Measurements from ENCODE around the gene NKX2-3.

NKX2-3 gene

DNA sequence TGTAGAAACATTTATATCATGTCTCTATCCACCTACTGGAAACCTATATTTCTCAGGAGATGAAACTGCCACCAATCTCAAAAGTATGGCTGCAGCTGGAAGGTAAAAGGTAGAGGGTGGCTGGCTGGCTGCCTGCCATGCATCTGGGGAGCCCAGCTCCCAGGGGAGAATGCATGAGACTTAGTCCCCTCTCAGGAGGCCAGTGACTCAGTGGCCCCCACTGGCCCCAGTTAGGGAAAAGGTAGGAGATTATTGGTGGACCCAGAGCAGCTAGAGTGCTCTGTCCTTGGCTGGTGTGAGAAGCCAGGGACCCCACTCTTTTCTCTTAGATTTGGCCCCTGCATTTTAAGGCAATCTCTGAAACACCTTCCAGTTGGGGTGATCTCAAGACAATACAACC is 6.8 kb upstream of the NKX2-3 start:
- in situ Hi-C loops (cut with MboI; ENCODE audit: low sequenced_read_pairs), result no loop called here

DNA sequence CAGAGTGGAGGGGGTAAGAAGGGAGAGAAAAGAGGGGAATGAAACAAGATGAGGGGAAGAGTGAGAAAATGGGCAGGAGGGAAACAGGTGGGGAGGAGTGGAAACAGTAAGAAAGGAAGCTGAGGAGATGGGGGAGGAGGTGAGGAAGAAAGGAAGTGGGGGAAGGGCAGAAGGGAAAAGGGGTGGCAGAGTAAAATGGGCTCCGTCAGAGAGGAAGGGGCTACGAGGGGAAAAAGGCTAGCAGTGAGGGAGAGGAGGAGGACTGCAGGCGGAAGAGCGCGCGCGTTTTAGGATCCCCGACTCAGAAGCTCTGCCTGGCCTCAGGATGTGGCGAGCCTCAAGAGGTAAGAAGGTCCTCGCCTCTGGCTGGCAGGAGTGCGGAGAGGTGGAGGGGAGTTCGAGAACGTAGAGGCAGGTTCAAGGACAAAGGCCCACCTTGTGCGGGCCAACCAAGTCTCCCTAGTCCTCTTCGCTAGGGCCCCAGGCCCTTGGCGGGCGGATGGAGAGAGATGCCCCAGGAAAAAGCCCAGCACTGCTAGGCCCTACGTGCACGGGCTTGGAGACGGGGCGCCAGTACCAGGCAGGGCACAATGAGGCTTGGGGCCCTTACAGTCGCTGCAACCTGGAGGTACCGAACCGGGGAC is 5.8 kb upstream of the NKX2-3 start:
- in situ Hi-C loops (cut with MboI; ENCODE audit: low sequenced_read_pairs), result no loop called here

DNA sequence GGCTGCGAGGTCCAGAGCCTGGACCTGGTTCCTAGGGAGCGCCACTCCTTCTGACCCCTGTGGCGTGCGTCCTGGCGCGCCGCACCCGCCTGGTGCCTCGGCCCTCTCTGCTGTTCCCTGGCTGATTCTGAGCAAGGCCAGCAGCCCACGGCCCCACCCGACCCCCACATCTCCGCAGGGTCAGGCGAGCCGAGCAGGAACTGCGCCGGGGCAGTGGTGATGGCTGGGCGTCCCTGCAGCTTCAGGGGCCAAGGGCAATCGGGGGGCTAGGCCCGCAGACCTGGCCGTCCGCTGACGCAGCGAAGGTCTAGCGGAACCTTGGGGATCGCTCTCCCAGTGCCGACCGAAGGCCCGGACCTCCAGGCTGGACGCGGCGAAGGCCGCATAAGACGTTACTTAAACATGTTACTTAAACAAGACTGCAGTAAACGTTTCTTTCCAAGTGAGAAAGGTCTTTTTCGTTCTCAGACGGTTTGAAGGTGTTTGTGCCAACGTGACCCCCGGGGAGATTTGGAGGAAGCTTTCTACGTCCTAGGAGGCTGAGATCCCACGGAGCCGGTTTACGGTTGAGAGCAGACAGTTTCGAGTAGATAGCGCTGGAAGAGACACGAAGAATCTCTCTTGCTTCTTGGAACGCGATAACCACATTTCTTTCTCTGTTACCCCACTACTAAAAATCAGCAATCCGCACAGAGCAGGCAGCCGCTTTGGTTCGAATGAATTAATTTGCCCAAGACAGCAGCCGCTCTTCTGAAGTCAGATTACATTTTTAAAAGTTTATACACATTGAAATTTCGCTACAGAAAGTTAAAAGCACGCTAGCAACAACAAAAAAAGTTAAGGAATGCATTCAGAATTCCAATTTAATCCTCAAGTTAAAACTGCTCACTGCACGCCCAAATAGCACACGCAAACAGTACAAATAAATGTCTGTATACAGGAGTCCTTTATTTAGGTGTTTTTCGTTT is 4.9 kb upstream of the NKX2-3 start:
- in situ Hi-C loops (cut with MboI; ENCODE audit: low sequenced_read_pairs), result no loop called here

DNA sequence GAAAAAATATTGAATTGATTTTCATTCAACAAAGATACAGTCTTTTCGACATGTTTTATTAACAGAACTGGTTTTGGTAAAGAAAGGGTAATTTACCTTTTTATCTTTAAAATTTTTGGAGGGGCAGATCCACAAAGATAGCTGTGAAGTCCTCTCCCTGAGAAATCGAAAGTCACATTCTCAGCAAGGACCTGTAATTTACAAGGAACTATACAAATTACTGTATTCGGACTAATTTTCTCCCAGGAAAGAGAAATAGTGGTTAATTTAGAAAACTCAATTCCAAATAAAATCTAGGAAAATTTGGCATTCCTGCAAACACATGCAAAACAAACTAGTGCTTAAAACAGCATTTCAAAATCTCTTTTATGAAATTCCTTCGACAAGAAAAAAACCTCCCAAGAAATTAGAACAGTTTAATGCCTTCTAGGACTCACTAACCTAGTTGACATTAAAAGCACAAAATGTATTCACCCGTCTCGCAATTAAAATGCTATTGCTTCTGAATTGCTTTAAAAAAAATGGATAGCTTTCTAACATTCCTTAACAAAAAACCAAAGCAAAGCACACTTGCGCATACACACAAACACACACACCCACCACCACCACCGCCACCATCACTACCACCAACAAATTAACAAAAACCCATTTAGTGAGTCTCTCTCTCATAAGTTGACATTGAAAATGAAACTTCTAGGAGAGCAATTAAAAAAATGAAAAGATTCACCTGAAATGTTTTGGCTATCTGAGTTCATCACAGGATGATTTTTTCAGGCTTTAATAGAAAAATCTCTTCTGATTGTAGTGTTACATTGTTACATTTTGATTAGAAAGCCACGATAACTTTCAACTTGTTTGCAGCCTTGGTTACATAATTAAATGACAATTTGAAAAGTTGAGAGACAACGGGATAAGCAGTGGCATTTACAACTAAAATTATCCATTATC is 4.0 kb upstream of the NKX2-3 start:
- in situ Hi-C loops (cut with MboI; ENCODE audit: low sequenced_read_pairs), result no loop called here

DNA sequence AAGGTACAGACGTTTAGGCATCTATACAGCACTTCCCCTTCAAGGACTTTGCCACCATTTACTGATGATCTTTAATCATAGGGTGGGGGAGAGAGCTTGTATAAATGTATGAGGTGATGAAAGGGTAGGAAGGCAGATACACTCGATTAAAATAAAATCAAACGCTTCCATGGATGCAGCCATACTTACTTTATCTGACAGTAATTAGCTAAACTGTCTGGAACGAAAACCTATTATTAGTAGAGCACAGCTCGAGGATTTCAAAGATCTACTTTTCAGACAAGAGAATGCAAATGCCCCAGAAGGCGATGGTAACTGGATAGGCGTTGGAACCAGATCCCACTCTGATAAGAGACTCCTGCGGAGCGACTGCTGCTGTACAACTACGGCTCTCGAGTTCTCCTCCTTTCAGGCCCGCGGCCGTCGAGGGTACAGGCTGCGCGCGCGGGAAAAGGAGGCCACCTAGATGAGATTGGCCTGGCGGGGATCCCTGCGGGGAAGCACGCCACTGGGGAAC is 3.1 kb upstream of the NKX2-3 start:
- in situ Hi-C loops (cut with MboI; ENCODE audit: low sequenced_read_pairs), result no loop called here

DNA sequence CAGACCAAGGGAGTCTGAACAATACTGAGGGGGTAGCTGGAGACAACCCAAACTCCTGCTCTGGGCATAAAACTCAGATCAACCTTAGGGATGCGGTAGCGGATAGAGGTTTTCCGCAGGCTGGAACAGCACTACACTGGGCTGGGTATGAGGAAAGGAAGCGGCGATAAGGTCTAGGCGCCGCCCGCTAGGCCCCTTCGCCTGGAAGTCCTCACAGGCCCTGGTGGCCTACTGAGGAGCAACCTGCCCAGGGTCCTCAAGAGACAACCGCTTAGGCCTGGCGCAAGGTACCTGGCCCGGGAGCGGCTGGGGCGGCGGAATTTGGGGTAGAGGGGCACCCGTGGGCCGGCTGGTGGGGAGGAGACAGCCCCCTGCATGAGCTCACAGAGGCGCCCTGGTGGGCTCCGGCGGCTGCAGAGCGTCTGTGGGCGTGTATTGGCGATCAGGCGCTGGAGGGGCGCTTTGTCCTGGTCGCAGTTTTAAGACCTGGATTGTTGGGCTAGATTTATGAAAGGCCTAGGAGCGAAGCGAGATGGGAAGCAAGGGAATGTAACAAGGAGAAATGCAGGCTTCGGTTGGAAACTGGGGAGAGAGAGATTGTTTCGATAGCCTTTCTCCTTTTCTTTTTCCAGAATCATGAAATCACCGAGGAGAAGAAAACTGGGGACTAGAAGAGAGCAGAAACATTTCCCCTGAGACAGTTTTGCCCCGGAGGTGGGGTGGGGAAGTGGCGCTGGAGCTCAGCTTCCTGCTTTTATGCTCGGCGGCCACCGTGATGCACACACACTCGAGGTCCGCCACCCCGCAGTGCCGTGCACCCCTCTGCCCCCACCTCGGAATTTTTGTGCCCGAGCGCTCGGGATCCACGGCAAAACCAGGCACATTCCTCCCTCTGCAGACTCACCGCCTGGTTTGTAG is 2.4 kb upstream of the NKX2-3 start:
- in situ Hi-C loops (cut with MboI; ENCODE audit: low sequenced_read_pairs), result no loop called here

DNA sequence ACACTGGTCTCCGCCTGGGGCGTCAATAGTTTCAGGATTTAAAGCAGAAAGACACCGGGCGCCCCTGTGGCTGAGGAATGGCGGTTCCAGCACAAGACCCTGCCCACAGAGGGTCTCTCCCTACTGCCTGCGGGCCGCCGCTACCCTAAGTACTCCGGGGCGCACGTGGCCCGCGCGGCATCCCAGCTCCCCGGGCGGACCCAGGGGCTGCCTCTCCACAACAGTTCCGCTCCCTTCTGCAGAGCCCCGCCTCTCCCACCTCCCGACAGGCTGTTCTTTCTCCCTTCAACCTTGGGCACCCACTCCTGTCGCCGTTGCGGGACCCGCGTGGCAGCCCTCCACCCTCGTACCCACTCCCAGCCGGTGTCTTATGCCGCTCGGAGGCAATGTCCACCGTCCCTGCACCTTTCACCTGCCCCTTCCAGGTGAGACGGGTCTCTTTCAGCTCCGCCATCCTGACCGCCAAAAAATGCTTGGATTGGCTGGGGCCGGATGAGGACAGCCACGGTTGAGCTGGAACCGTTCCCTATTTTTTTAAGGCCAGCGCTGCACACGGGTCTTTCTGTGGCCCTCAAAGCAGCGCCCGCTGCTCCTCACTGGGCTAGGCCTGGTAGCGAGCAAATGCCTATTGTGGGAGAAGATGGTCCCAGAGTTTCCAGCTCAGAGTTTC is 1.6 kb upstream of the NKX2-3 start:
- in situ Hi-C loops (cut with MboI; ENCODE audit: low sequenced_read_pairs), result no loop called here

DNA sequence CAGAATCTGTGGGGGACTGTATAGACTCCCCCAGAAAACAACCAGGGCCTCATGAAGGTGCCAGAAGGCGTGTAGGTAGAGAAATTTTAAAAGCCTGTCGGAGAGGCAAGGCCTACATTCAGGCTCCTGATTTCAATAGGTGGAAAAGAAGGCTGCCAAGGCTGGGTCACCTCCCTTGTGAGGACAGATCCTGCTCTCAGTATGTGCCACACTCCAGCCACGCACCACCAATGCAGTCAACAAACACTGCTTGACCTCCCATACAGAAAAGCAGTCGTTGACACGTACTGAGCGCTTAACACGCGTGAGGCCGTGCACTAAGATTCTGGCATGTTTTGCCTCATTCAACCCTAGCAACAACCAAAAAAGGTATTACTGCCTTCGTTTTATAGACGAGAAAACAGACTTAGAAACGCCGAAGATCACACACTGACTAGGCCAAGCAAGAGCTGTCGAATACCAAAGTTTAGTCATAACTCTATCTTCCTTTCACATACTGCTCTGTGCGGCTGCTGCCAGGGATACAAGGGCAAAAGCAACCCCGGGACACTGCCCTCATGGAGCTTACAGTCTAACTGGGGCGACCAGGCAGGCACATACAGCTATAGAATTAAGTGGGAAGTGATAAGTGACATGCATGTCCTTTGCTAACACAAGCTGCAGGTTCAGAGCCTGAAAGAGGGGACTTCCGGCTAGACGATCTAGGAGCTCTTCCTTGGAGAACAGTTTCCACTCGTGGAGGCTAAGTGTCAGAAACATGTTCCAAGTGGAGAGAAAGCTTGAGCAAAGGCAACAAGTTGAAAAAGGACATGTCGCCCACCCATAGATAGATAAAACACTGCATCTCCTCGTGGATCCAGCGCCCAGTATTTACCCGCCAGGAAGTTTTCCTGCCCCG is 797 bp upstream of the NKX2-3 start:
- in situ Hi-C loops (cut with MboI; ENCODE audit: low sequenced_read_pairs), result no loop called here

DNA sequence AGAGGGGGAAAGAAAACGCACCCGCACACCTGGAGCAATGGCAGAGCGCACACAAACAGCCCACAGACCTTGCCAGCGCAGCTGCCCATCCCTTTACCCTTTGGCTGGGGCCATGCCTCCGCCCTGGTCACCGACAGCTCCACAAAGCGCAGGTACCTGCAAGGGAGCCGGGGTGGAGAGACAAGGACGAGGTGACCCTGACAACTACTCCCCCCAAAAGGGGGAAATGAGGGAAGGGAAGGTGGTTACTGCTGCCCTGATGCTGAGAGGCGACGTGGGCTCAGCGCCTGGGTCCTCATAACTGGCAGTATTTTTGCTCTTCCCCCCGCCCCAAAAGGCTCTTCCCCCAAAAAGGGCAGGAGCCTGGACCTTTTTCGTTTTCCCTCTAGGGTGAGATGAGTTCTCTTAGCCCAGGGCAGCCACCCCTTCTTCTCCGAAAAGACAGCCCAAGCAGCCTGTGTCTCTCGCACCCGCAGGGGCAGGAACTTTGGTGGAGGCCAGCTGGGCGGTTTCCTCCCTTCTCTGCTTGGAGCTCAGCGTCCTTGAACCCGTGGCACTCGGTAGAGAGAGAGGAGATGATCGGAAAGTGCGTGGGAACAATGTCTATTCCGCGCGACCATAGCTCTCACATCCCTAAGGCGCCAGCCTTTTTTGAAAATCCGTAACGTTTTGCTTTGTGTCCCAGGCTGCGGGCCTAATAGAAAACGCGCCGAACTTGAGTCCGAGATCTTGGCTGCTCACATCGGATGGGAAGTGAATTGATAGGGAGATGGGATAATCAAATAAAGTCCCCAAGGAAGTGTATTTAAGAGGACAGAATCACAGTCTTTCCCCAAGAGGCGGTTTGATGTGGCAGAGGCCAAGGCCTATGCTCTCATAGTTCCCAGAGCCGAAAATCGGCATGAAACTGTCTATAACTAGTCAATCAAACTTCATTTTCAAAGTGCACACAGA is 1.0 kb downstream of the NKX2-3 start:
- in situ Hi-C loops (cut with MboI; ENCODE audit: low sequenced_read_pairs), result no loop called here

DNA sequence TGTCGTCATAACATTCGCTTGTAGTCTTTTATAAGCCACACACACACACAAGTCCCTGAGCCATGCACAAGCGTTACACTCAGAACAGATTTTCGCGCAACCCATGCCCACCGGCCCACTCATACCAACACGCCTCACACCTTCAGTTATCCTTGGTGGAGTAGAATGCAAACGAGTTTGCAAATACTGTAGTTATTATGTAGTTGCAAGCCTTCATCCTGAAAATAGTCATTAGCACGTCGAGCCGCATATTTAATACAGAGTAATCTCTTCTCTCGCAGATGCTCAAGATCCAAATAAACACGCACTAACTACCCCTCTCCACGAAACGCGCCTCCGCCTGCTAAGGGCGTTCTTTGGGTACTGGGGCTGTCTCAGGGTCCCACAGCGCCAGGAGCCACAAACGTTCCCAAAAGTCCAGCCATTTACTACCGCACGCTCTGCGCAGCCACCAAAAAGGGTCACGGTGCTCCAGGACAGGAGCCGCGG is 1.8 kb downstream of the NKX2-3 start:
- in situ Hi-C loops (cut with MboI; ENCODE audit: low sequenced_read_pairs), result no loop called here

DNA sequence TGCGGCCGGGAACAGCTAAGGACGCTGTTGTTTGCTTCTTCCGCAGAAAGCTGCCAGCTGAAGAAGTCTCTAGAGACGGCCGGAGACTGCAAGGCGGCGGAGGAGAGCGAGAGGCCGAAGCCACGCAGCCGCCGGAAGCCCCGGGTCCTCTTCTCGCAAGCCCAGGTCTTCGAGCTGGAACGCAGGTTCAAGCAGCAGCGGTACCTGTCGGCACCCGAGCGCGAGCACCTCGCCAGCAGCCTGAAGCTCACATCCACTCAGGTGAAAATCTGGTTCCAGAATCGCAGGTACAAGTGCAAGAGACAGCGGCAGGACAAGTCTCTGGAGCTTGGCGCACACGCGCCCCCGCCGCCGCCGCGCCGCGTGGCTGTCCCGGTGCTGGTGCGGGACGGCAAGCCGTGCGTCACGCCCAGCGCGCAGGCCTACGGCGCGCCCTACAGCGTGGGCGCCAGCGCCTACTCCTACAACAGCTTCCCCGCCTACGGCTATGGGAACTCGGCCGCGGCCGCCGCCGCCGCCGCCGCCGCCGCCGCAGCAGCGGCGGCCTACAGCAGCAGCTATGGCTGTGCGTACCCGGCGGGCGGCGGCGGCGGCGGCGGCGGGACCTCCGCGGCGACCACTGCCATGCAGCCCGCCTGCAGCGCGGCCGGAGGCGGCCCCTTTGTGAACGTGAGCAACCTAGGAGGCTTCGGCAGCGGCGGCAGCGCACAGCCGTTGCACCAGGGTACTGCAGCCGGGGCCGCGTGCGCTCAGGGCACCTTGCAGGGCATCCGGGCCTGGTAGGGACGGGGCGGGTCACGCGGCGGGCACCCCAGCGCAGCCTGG is 2.4 kb downstream of the NKX2-3 start:
- in situ Hi-C loops (cut with MboI; ENCODE audit: low sequenced_read_pairs), result no loop called here

DNA sequence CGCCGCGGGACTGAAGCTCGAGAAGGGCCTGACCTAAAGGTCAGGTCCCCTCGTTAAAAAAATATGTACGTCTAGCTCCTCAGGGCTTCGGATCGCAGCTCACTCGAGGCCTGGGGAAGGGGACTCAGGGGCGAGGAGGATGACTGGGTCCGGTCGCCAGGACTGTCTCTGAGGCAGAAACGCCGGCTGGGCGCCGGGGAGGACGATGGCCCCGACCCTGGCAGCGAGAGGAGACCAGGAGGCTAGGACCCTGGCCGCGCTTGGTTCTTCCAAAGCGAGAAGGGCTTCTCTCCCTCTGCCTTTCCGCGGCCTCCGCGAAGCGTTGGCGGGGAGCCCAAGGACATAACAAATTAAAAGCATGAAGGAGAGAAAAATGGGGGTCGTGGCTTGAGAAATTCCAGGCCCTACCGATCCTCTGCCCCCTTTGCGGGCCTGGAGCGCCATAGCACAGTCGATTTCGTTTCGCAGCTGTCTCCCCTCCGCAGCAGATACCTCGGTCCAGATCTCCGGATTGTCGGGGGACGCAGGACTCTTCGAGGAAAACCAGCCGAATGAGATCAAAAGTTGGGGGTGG is 3.1 kb downstream of the NKX2-3 start:
- in situ Hi-C loops (cut with MboI; ENCODE audit: low sequenced_read_pairs), result no loop called here

DNA sequence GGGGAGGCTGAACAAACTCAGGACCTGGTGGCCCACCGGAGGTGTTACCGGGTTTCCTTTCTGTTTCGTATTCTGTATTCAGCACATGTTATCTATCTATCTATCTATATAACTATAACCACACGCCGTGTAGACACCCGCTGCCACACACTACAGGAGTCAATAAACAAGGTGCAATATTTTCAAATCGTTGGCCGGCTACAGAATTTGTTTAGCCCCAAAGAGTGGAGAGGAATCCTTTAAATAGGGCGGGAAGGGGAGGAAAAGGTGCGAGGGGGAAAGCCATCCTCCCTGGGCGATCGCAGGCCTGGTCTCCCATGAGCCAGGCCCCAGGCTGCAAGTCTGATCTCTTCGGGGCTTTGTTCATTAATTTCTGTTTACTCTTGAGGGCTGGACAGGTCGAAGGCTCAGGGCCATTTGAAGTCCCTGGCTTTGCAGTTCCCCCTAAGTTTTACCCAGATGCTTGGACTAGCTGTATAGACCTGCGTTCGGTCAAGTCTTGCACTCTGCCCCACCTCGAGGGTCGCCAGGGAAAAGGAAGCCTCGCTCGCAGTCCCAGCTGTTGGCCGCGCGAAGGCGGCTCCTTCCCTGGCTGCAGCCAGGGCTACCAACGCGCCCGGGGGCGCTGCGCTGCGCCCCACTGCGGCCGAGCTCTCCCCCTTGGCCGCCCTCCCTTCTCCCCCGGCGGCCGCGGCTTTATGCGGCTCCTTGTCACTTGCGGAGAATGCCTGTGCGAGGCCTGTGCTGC is 3.8 kb downstream of the NKX2-3 start:
- in situ Hi-C loops (cut with MboI; ENCODE audit: low sequenced_read_pairs), result no loop called here

DNA sequence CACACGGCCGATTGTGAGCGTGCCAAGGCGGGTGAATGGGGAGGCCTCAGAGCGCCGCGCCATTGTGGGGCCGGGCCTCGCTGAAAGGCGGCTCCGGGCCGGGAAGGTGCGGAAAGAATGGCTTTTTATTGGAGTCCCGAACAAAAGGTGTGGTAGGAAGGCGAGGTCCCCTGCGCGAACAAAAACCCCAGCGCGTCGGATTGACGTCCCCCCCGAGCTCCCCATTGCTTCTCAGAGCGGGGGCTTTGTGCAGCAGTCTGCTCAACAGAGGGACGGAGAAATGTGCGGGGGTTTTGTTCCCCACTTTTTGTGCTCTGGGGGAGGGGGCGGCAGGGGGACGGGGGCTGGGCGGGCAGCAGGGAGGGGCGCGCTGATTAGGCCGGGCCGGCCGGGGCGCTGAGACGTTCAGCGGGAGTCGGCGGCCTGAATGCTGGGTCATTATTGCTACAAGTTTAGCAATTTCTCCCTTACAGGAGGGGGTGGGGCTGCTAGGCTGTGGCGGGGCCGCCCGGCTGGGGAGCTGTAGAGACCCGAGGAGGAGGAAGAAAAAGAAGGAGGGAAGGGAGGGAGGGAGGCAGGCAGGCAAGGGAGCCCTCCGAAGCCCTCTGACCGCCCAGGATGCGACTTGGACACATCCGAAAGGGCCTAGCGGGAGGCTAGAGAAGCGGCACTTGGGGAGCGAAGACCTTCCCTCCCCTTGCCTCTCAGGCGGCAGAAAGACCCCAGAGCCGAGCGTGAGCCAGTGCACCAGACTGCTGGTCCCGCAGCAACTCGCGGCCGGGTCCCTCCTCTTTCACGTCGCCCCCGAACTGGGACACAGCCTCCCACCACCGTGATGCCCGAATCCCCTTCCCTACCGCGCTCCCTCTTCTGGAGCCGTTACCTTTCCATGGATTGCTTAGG is 4.6 kb downstream of the NKX2-3 start:
- in situ Hi-C loops (cut with MboI; ENCODE audit: low sequenced_read_pairs), result no loop called here

All from HL-60/S4 treated with phorbol 12-myristate 13-acetate at 8.2 ng/mL for 4 days and 3 days (cell line).